CD4-positive, alpha-beta T cell treated with Interleukin-2 at 100 ng/mL for 4 hours (primary cell): ENCODE measurements around the gene C3orf85.

Source experiments
- DNase-seq: peaks from one replicate; pipeline ENCODE4 v3.0.0-alpha.2; 2020; ENCODE audit warnings: low spot score

Gene C3orf85

DNA sequence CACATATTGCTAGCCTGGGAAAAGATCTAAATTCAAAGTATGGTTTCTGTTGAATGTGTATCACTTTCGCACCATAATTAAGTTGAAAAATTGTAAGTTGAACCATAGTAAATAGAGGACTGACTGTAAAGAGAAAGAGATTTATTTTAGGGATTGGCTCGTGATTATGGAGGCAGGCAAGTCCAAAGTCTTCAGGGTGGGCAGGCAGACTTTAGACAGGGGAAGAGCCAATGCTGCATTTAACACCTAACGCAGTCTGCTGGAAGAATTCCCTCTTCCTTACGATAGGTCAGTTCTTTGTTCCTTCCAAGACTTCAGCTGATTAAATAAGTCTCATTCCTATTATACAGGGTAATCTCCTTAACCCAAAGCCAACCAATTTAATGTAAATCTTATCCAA, 15.8 kb downstream of the C3orf85 start:
- no peak for DNase-seq

DNA sequence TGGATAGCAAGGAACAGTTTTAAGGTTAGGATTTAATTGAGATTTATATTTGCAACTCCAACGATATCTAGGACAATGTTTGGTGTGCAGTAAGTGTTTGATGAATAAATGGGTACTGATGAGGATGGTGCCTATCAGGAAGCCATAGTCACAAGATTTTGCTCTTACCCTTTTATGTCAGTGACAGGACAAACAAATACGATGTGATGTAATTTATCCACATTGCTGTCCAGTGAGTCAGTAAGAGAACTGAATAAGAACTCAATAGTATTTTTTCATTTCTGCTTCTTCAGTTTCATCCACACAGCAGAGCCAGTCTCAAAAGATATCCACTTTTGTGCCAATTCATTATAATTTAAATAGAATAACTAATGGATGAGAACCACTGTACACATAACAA, 18.5 kb downstream of the C3orf85 start:
- no peak for DNase-seq

DNA sequence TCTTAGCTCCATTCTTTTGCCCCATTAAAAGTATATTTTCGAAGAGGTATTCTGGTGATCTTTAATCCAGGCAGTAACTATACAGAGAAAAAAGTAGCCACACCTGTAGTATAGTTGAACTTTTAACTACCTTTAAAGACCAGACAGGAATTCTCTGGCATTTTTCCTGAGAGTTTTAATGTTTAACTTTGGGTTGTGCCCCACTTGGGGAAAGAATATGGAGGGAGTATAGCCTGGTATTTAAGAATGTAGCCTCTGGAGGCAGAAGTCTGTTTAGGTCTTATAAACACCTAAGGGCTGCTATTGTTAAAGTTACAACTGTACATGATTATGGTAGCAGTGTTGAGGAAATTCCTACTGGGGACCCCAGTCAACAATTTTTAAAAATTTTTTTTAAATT, 19.3 kb downstream of the C3orf85 start:
- DNase-seq: no peak

GRCh38 chr3:109161487-109162123, 25.1 kb downstream of the C3orf85 start:
- DNase-seq: no peak

GRCh38 chr3:109165905-109166304, 29.4 kb downstream of the C3orf85 start:
- no peak for DNase-seq

DNA sequence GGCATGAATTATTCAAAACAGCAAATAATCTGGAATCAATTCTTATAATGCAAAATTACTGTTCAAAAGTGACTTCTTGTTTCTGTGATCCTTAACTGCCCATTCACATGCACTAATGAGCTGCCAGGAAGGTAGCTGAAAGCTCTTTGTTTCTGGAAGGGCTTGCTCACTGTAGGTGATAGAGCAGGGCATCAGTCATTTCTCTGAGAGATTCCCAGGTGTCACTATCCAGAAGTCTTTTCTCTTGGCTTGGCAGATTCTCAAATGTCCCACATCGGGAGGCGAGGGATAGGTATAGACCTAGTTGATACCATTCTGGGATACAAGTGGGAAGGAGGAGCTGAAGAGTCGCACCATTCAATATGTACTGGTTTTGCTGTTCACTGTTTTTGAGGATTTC, 35.0 kb downstream of the C3orf85 start:
- DNase-seq: no peak

GRCh38 chr3:109175411-109175810, 38.9 kb downstream of the C3orf85 start:
- DNase-seq: no peak

DNA sequence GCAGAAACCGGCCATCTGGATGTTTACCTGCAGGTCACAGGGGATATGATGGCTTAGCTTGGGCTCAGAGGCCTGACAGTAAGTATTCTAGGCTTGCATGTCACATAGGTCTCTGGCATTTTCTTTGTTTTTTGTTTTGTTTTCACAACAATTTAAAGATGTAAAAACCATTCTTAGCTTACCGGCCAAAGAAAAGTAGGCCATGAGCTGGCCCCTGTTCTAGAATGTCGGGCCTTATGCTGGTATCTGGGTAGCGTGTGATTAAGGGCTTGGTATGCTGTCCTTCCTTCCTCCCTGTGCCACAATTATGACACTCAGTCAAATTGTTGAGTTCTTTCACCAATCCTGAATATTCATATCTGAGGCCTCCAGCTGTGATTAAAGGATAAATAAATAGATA, 40.2 kb downstream of the C3orf85 start:
- DNase-seq: no peak

DNA sequence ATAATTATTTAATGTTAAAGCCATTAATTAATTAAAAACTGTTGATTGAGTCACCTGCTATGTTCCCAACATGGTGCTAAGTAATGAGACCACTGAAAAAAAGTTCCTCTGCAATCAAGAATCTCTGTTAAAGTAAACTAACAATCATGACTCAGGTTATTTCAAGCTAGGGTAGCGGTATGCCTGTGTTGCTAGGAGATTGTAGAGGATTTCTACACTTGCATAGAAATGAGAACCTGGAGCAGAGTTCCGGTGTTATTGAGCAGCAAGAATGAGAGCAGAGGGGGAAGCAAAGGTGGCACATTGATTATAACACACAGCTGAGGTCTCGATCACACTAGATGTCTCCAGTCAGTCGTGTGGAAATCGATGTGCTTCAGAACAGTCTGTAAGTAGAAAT, 41.4 kb downstream of the C3orf85 start:
- no peak for DNase-seq

- no peak for DNase-seq
These were observed 42.2 kb downstream of the C3orf85 start for GRCh38 chr3:109178708-109179107.

DNA sequence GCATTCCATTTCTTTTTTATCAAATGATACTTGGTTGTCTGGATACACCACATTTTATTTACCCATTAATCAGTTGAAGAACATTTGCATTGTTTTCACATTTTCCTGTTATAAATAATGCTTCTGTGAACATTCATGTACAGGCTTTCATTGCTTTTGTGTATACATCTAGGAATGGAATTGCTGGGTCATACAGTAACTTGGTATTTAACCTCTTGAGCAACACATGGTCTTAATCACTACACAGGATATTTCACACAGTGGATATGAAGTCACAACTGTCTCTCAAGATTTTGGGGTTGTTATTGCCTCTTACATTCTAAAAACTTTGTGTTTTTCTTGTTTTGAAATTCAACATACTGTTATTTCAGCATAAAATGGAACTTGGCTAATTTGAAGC, 48.2 kb downstream of the C3orf85 start:
- DNase-seq: no peak

DNA sequence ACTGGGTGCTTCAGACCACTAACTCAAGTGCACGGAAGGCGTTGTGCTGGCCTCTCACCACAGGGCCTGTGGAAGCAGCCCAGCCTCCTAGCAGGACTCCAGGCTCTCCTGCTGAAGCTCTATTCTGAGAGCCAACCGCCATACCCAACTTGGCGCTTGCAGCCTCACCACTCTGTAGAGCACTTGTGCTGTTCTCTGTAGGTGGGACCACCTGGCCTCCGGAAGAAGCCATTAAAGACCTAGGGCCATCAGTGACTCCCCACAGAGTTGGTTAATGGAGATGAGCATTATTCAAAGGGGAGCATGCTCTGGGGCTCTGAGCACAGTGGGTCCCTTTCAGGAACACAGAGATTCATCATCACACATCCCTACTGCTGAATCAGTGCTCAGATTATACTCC, 50.9 kb downstream of the C3orf85 start:
- DNase-seq: no peak

- DNase-seq: no peak
These were observed 52.2 kb downstream of the C3orf85 start for GRCh38 chr3:109188741-109189140.

- DNase-seq: no peak
These were observed 54.9 kb downstream of the C3orf85 start for GRCh38 chr3:109191421-109191820.

DNA sequence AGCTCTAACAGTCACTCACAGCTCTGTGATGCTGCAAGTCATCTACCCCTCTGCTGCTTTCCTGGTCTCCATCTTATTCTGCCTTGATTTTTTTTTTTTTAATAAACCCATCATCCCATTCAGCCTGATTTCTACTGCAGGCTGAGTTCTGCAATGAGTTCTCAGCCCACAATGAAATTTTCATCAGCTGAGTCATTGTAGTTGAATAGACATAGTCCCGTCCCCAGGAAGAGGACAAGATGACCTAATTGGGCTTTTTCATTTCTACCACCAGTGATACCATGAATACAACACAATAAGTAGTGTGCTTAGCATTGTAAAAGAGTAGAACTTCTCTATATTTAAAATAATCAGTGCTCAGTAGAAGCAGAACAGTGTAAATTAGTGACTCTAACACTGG, 59.3 kb downstream of the C3orf85 start:
- DNase-seq: no peak
